ENCODE data around the gene TMEM178B.

GRCh38 chr7:141132671-141133070 is 58.8 kb downstream of the TMEM178B start:
- TF ChIP-seq, protein P1, sequence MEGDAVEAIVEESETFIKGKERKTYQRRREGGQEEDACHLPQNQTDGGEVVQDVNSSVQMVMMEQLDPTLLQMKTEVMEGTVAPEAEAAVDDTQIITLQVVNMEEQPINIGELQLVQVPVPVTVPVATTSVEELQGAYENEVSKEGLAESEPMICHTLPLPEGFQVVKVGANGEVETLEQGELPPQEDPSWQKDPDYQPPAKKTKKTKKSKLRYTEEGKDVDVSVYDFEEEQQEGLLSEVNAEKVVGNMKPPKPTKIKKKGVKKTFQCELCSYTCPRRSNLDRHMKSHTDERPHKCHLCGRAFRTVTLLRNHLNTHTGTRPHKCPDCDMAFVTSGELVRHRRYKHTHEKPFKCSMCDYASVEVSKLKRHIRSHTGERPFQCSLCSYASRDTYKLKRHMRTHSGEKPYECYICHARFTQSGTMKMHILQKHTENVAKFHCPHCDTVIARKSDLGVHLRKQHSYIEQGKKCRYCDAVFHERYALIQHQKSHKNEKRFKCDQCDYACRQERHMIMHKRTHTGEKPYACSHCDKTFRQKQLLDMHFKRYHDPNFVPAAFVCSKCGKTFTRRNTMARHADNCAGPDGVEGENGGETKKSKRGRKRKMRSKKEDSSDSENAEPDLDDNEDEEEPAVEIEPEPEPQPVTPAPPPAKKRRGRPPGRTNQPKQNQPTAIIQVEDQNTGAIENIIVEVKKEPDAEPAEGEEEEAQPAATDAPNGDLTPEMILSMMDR (IDR thresholded peaks at IDR 0.05; ENCODE audit: poor library complexity), result no peak
- no peak for TF ChIP-seq EZH2 (IDR thresholded peaks at IDR 0.05; ENCODE audit: borderline replicate concordance)
- TF ChIP-seq EZH2phosphoT487 (IDR thresholded peaks at IDR 0.05; ENCODE audit: low read depth, severe bottlenecking, unreplicated experiment), result no peak
